Mesenchymal stem cell (in vitro differentiated cells and primary cell): ENCODE results near the gene SRRM5.
"Not testable (repeated sequence)": the region's sequence is repeated elsewhere in the genome, so short reads cannot be mapped to it uniquely, and the experiment has no call there.

Experiments used
- DNase-seq: peaks from one replicate; pipeline ENCODE4 v3.0.0-alpha.2; 2013
- H2AFZ ChIP-seq: one replicate; pipeline ENCODE4 v1.6.1; 2013; ENCODE audit warnings: low read depth, mild to moderate bottlenecking, control low read depth, inconsistent platforms, low read length, moderate library complexity
- H2AK5ac ChIP-seq: 2 replicates; pipeline ENCODE4 v1.6.1; 2013; ENCODE audit warnings: low read length, moderate library complexity, mild to moderate bottlenecking, inconsistent platforms; ENCODE audit not compliant: severe bottlenecking
- H2BK120ac ChIP-seq: one replicate; pipeline ENCODE4 v1.6.1; 2013; ENCODE audit warnings: low read depth, mild to moderate bottlenecking, inconsistent platforms, low read length, moderate library complexity
- H2BK12ac ChIP-seq, 2 experiments: one replicate each; pipeline ENCODE4 v1.6.1; 2013; ENCODE audit warnings: inconsistent platforms in 2 of 2, low read length in 2 of 2, mild to moderate bottlenecking in 2 of 2, moderate library complexity in 2 of 2, control low read depth in 1 of 2
- H2BK15ac ChIP-seq: one replicate; pipeline ENCODE4 v1.6.1; 2013; ENCODE audit warnings: mild to moderate bottlenecking, low read depth, inconsistent platforms; ENCODE audit not compliant: poor library complexity, severe bottlenecking
- H2BK5ac ChIP-seq: 2 replicates; pipeline ENCODE4 v1.6.1; 2013; ENCODE audit warnings: low read depth, mild to moderate bottlenecking, low read length, control low read depth, inconsistent platforms; ENCODE audit not compliant: poor library complexity, severe bottlenecking
- H3K14ac ChIP-seq, 2 experiments: one replicate each; pipeline ENCODE4 v1.6.1; 2013; ENCODE audit warnings: inconsistent platforms in 2 of 2, low read length in 2 of 2, control low read depth in 1 of 2, mild to moderate bottlenecking in 1 of 2, moderate library complexity in 1 of 2
- H3K18ac ChIP-seq, 2 experiments: one replicate each; pipeline ENCODE4 v1.6.1; 2013; ENCODE audit warnings: inconsistent platforms in 2 of 2, low read length in 2 of 2, control low read depth in 1 of 2, low read depth in 1 of 2, mild to moderate bottlenecking in 1 of 2
- H3K23ac ChIP-seq, 2 experiments: one replicate each; pipeline ENCODE4 v1.6.1; 2013; ENCODE audit warnings: inconsistent platforms in 2 of 2, low read length in 2 of 2, mild to moderate bottlenecking in 2 of 2, moderate library complexity in 2 of 2, control low read depth in 1 of 2
- H3K27ac ChIP-seq: 2 replicates; pipeline ENCODE4 v1.5.1; 2013; ENCODE audit warnings: mild to moderate bottlenecking, moderate library complexity, low read length, control low read depth, inconsistent platforms; ENCODE audit not compliant: poor library complexity, severe bottlenecking
- H3K27me3 ChIP-seq, 2 experiments: 2 replicates each; pipeline versions ENCODE4 v1.6.1 to v1.7.0; 2013; ENCODE audit warnings: low read length in 2 of 2, mild to moderate bottlenecking in 2 of 2, moderate library complexity in 2 of 2, control low read depth in 1 of 2, inconsistent platforms in 1 of 2; ENCODE audit not compliant: control insufficient read depth in 1 of 2, insufficient read depth in 1 of 2
- H3K36me3 ChIP-seq, 2 experiments: 2 replicates each; pipeline versions ENCODE4 v1.6.1 to v1.7.0; 2013; ENCODE audit warnings: low read length in 2 of 2, control low read depth in 1 of 2, inconsistent platforms in 1 of 2, low read depth in 1 of 2, mild to moderate bottlenecking in 1 of 2; ENCODE audit not compliant: insufficient read depth in 2 of 2, control insufficient read depth in 1 of 2
- H3K4ac ChIP-seq, 2 experiments: one replicate each; pipeline ENCODE4 v1.6.1; 2013; ENCODE audit warnings: inconsistent platforms in 2 of 2, low read length in 2 of 2, mild to moderate bottlenecking in 2 of 2, moderate library complexity in 2 of 2, control low read depth in 1 of 2, low read depth in 1 of 2
- H3K4me1 ChIP-seq: 2 replicates; pipeline ENCODE4 v1.6.1; 2013; ENCODE audit warnings: low read depth, low read length, control low read depth; ENCODE audit not compliant: control insufficient read depth, insufficient read depth
- H3K4me2 ChIP-seq: 2 replicates; pipeline ENCODE4 v1.6.1; 2013; ENCODE audit warnings: low read length, mild to moderate bottlenecking, inconsistent platforms; ENCODE audit not compliant: poor library complexity, severe bottlenecking
- H3K4me3 ChIP-seq, 2 experiments: 2 replicates each; pipeline versions ENCODE4 v1.5.1 to v1.7.0; 2013; ENCODE audit warnings: low read length in 2 of 2, mild to moderate bottlenecking in 2 of 2, control low read depth in 1 of 2, low read depth in 1 of 2; ENCODE audit not compliant: insufficient read depth in 1 of 2
- H3K79me1 ChIP-seq: replicated peaks from 2 replicates; pipeline ENCODE4 v1.6.1; 2013; ENCODE audit warnings: mild to moderate bottlenecking, control low read depth, low read length, inconsistent platforms; ENCODE audit not compliant: poor library complexity, severe bottlenecking
- H3K9ac ChIP-seq: 2 replicates; pipeline ENCODE4 v1.7.0; 2013; ENCODE audit warnings: mild to moderate bottlenecking, low read length, moderate library complexity
- H3K9me3 ChIP-seq: 2 replicates; pipeline ENCODE4 v1.7.0; 2013; ENCODE audit warnings: mild to moderate bottlenecking, low read length; ENCODE audit not compliant: control insufficient read depth
- H4K8ac ChIP-seq: one replicate; pipeline ENCODE4 v1.6.1; 2013; ENCODE audit warnings: inconsistent platforms, mild to moderate bottlenecking, low read length, moderate library complexity
- H4K91ac ChIP-seq: one replicate; pipeline ENCODE4 v1.6.1; 2013; ENCODE audit warnings: mild to moderate bottlenecking, low read length, inconsistent platforms
- WGBS: methylation state at CpG from one replicate; pipeline ENCODE4 v1.1.7; 2013; ENCODE audit warnings: mixed read lengths; 5-methylcytosine and 5-hydroxymethylcytosine counted together

Gene SRRM5

GRCh38 chr19:43649514-43649913 is 37.6 kb downstream of the SRRM5 start:
- Histone ChIP-seq H3K9ac (no peak overlapping the region), H4K91ac (no peak overlapping the region), H2BK12ac (no peak overlapping the region), H3K14ac (no peak overlapping the region), H2BK15ac (no peak overlapping the region), H3K4me1 (peaks cover 2% of the 10 kb centered on the region), H3K4me3 (no peak overlapping the region), H3K23ac (no peak overlapping the region), H3K27ac (no peak overlapping the region), H2BK120ac (no peak overlapping the region), H4K8ac (no peak overlapping the region), H3K36me3 (peaks cover 58 to 82% of the 10 kb centered on the region in 2 experiments), H3K9me3 (no peaks in the 10 kb centered on the region), H3K4me2 (no peak overlapping the region), H2AK5ac (no peak overlapping the region), H3K18ac (no peak overlapping the region), H2AFZ (no peak overlapping the region), H3K79me1 (peaks cover 16% of the 10 kb centered on the region), H2BK5ac (no peak overlapping the region), H3K4ac (no peak overlapping the region), H3K27me3 (no peaks in the 10 kb centered on the region)
- DNase-seq: no peak
- WGBS: 100% methylated on average over 2 of the region's 2 CpGs

GRCh38 chr19:43650276-43650675 is 38.4 kb downstream of the SRRM5 start:
- not testable (repeated sequence) for DNase-seq, H3K23ac ChIP-seq, H3K4ac ChIP-seq, H2BK12ac ChIP-seq, H3K27me3 ChIP-seq, H3K4me3 ChIP-seq, H3K4me1 ChIP-seq, H3K14ac ChIP-seq, H3K18ac ChIP-seq, H3K9me3 ChIP-seq, H4K91ac ChIP-seq, H2BK5ac ChIP-seq, H2BK120ac ChIP-seq, H2AK5ac ChIP-seq, H3K4me2 ChIP-seq, H4K8ac ChIP-seq, H2AFZ ChIP-seq, H3K9ac ChIP-seq, H3K27ac ChIP-seq, H2BK15ac ChIP-seq
- peaks cover 66 to 90% of the 10 kb centered on the region in 2 experiments for H3K36me3 ChIP-seq
- peaks cover 18% of the 10 kb centered on the region for H3K79me1 ChIP-seq
- WGBS: 92% methylated on average over 4 of the region's 7 CpGs

DNA sequence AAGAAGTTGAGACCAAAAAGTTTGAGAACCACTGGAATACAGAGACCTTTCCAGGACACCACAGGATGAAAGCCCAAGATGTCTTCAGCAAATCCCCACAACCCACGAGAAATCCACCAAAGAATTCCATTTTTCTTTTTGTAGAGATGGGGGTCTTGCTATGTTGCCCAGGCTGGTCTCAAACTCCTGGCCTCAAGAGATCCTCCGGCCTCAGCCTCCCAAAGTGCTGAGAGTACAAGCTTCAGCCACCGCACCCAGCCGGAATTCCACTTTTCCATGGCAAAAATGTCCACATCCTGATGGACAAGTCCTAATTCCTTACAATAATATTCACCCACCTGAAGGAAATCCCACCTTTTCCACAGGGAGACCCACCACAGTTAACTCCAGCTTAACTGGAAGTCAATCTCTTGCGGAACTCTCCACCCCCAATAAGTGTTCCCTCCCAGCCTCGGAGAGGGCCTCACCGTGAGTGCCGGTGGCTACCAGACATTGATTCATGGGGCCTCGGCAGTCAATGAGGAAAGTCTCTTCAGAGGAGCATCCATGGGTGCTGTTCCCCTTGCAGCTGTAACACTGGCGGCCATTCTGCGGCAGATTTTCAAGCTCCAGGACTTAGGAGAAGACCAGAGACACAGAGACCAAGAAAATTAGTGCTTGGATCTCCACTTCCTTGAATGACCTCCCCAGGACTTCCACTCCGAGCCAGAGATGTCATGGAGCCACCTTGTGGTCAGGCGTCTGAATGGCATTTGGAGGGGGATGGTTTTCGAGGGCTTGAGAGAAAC is 40.1 kb downstream of the SRRM5 start:
- Histone ChIP-seq H2BK12ac (peak overlapping the region in 1 of 2 experiments; percentile 57), H2AFZ (no peak overlapping the region), H3K27ac (peak overlapping the region; percentile 34), H2BK120ac (no peak overlapping the region), H2AK5ac (no peak overlapping the region), H3K18ac (peak overlapping the region in 1 of 2 experiments; percentile 60), H2BK15ac (no peak overlapping the region), H2BK5ac (no peak overlapping the region), H3K23ac (no peak overlapping the region), H3K27me3 (no peaks in the 10 kb centered on the region), H3K4me3 (no peak overlapping the region), H3K4me1 (peaks cover 2% of the 10 kb centered on the region), H3K9me3 (no peaks in the 10 kb centered on the region), H3K4me2 (no peak overlapping the region), H3K9ac (peak overlapping the region; percentile 0), H4K8ac (peak overlapping the region; percentile 87), H4K91ac (no peak overlapping the region), H3K4ac (no peak overlapping the region), H3K79me1 (peaks cover 25% of the 10 kb centered on the region), H3K14ac (no peak overlapping the region), H3K36me3 (peaks cover 75 to 91% of the 10 kb centered on the region in 2 experiments)
- WGBS: 80% methylated on average over 13 of the region's 14 CpGs
- peak; percentile 77 for DNase-seq

- Histone ChIP-seq H2AFZ (no peak overlapping the region), H3K27ac (no peak overlapping the region), H3K14ac (no peak overlapping the region), H3K4me2 (no peak overlapping the region), H3K36me3 (peaks cover 74 to 91% of the 10 kb centered on the region in 2 experiments), H3K27me3 (no peaks in the 10 kb centered on the region), H2BK12ac (no peak overlapping the region), H3K4me3 (no peak overlapping the region), H3K4me1 (peaks cover 2% of the 10 kb centered on the region), H2BK120ac (no peak overlapping the region), H2BK15ac (no peak overlapping the region), H4K8ac (no peak overlapping the region), H3K79me1 (peaks cover 30% of the 10 kb centered on the region), H2AK5ac (no peak overlapping the region), H4K91ac (no peak overlapping the region), H3K9ac (peak overlapping the region; percentile 0), H2BK5ac (no peak overlapping the region), H3K4ac (no peak overlapping the region), H3K18ac (no peak overlapping the region), H3K9me3 (no peaks in the 10 kb centered on the region), H3K23ac (no peak overlapping the region)
- 98% methylated on average over 4 of the region's 5 CpGs for WGBS
- no peak for DNase-seq
These were observed 40.6 kb downstream of the SRRM5 start for GRCh38 chr19:43652546-43652874.
